NOMO-1 (cell line): Measurements from ENCODE around the gene PEAR1.

Experiments used
- DNase-seq, 2 experiments: peaks; one replicate each; lab custom pipeline; 2025; ENCODE audit not compliant: unreplicated experiment in 2 of 2; lab: John Stamatoyannopoulos, UW

PEAR1 gene

DNA sequence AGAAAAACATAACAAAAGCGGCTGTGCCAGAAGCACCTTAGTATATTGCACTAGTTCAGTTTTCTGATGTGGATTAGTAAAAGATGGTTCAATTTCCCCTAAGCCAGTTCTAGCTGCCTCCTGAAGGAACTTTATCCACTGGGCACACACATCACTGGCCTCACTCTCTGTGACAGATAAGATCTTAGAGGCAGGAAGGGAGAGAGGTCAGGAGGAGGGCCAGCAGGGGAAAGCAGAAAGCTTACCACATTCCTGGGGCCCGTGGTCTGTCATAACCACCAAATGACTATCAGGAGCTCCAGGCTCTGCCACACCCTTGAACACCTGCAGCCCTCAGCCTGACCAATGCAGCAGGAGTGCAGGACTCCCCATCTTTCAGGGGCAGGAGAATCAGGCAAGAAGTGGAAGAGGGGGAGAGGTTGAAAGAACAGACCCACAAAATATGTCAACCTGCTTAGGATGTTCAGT lies 64.8 kb downstream of the PEAR1 start:
- DNase-seq, result no peak

DNA sequence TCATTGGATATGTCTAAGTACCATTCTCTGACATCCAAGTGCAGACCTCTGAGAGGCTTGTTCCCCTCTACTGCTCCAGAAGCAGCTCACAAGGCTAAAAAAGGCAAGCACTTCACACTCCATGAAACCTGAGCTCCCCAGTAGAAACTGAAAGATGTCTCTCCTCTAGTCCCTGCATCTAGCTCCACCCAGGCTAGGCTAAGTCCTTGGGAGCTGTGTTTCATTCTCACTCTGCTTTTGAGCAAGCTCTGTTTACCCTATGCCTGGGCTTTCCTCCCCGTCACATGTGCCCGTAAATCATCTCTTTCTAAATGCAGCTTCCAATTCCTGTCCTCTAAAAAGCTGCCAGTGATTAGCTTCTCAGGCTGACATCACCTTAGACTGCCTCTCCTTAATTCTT lies 65.9 kb downstream of the PEAR1 start:
- no peak for DNase-seq

DNA sequence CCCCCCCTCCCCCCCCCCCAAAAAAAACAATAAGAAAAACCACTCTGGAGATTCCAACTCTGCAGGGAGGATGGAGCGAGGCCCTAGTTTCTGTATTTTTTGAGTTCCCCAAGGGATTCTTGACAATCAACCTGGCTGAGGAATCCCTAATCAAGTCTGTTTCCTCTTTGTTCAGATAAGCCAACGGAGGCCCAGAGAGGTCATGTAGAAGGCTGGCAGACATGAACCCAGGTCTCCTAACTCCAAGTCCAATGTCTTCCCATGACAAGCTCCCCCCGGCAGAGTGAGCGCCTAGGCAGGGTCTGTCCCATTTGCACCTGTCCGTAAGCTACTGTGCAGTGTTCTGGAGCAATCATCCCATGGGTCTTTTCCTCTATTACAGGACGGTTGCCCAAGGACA lies 66.4 kb downstream of the PEAR1 start:
- DNase-seq, result no peak

DNA sequence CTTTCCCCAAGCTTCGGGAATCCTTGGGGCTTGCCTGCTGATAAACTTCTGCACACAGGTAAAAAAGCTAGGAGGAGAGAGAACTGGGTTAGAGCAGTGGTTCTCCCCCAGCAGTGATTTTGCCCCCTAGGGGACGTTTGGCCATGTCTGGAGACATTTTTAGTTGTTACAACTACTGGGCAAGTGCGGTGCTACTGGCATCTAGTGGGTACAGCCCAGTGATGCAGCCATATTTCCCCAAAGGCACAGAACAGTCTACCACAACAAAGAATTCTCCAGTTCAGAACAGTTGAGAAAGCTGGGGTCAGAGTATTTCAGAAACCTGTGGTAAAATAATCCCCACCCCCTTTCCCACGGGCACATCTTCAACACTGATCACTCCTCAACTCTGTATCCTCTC lies 68.2 kb downstream of the PEAR1 start:
- no peak for DNase-seq

DNA sequence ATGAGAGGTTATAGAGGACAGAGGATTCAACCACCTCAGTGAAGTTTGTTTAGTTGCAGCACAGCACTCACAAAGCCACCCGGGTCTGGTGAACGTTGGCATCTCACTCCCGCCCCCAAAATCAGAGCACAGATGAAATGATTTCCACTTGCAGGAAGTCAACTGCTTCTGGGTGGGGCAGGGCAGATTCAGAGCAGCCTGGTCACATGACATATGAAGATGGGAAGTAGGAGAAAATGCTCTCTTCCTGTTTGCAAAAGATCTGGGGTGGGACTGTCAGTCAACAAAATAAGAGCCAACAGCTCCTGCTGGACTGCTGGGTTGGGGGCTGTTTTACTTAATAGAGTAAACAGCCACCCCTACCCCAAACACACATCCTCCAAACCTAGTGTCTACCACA lies 70.1 kb downstream of the PEAR1 start:
- peak; percentile 77 to 80 for DNase-seq

DNA sequence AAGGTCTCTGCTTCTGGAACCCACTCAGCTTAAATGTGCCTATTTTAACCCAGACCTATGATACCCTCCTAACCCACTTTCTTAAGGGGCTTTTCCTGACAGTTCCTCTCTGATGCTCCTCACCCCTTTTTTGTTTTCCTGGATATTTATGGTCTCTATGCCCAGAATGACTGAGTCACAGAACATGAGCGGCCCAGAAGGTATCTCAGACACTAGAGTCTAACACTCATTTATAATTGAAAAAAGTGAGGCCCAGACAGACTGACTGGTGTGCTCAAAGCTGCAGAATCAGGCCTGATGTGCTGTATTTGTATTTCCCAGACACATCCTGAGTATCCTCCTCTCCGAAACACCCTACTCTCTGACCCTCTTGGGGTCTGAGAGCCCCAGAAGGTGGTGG lies 70.9 kb downstream of the PEAR1 start:
- DNase-seq, result no peak
